Peyer's patch (tissue), 4 donors: Measurements from ENCODE around the gene THUMPD3.

Experiments used
- POLR2A ChIP-seq, 2 donors: fragments of 450-650 bp; IDR thresholded peaks; one replicate each; pipeline ENCODE4 v1.5.1; 2017; ENCODE audit warnings: antibody characterized with exemption in 2 of 2, mild to moderate bottlenecking in 2 of 2, moderate library complexity in 2 of 2
- TF ChIP-seq, protein P1 (sequence below), 6 experiments: fragments of 450-650 bp in 4 of 6; fragments of 200-600 bp in 2 of 6; sonication (generic) in 1 of 6; IDR thresholded peaks; one replicate each; pipeline ENCODE4 v1.5.1; 2017 to 2019; ENCODE audit warnings: antibody characterized with exemption in 6 of 6, mild to moderate bottlenecking in 3 of 6, moderate library complexity in 1 of 6

DNA sequence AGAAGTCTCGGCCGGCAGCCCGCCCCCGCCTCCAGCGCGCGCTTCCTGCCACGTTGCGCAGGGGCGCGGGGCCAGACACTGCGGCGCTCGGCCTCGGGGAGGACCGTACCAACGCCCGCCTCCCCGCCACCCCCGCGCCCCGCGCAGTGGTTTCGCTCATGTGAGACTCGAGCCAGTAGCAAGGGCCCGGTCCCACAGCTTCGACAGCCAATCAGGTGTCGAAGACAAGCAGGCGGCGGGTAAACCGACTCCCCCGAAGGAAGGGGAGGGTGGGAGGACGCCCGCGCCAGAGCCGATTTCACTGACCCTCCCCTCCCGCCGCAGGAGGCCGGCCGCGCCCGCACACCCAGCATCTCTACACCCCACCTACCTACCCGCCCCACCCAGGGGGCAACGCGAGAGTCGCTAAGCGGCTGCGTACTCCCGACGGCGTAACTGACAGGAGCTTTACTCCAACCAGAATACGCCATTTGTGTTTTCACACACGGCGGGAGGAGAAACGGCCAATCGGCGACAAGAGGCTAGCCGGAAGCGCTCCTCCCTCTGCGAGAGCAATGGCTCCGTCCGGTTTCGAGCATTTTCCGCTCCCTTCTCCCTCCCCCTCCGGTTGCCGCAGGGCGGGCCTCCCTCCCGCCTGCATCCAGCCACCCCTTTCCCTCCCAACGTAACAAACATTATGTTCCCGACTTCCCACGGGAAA is 33.9 kb downstream of the THUMPD3 start:
- TF ChIP-seq, protein P1, sequence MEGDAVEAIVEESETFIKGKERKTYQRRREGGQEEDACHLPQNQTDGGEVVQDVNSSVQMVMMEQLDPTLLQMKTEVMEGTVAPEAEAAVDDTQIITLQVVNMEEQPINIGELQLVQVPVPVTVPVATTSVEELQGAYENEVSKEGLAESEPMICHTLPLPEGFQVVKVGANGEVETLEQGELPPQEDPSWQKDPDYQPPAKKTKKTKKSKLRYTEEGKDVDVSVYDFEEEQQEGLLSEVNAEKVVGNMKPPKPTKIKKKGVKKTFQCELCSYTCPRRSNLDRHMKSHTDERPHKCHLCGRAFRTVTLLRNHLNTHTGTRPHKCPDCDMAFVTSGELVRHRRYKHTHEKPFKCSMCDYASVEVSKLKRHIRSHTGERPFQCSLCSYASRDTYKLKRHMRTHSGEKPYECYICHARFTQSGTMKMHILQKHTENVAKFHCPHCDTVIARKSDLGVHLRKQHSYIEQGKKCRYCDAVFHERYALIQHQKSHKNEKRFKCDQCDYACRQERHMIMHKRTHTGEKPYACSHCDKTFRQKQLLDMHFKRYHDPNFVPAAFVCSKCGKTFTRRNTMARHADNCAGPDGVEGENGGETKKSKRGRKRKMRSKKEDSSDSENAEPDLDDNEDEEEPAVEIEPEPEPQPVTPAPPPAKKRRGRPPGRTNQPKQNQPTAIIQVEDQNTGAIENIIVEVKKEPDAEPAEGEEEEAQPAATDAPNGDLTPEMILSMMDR (IDR thresholded peaks at IDR 0.05) = no peak
- TF ChIP-seq POLR2A (IDR thresholded peaks at IDR 0.05) = no peak
